Islet of Langerhans (tissue), 1 donor: Measurements from ENCODE around the gene MAN2B2.
"Not testable (repeated sequence)": the region's sequence is repeated elsewhere in the genome, so short reads cannot be mapped to it uniquely, and the experiment has no call there.

Experiments
- FAIRE-seq: peaks from one replicate; lab custom pipeline; 2011; peaks lifted over from hg19 to GRCh38; lab: Jason Lieb, UNC

Gene MAN2B2

DNA sequence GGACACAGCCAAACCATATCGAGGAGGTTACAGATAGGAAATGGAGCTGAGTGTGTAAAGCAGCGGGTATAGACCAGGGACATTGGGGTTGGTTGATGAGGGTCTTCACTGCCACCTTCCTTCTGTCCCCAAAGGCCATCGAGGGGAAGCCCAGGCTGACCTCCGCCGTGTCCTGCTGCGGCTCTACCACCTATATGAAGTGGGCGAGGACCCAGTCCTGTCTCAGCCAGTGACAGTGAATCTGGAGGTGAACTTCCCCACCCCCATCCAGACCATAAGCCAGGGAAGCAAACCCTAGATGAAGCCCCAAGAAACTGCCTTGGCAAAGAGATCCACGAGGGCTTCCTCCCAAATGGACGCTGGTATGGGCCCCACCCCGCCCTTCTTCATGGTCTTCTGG lies 42.3 kb downstream of the MAN2B2 start:
- no peak for FAIRE-seq

DNA sequence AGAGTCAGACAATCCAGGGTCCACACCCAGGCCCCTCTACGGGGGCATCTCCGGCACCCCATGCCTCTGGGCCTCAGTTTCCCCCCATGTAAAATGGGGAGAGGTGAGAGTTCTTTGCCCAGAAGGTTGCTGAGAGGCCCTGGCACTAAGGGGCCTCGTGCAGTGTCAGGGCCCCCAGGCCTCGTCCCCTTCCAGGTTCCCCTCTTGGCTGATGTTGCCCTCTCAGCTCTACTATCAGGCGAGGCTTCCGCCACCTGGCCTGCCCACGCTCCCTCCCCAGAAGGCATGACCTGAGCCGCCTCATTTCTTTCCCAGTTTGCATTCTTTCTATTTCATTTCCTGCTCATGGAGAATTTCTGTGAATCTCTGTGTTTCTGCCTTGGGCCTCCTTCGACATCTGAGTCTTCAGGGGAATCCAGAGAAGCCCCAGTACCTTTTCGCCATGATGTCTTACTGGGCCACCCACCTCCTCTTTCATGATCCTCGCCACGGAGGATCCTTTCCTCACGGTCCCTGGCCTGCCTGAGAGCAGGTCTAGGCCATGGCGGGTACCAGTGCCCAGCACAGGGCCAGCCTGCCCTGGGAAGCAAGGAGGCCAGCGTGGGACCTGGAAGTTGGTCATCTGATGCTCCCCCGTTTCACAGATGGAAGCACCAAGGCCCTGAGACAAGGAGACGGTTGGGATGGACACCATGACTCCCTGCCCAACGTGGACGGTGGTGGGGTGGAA lies 43.6 kb downstream of the MAN2B2 start:
- FAIRE-seq, result no peak

GRCh38 chr4:6619116-6619465 lies 44.1 kb downstream of the MAN2B2 start:
- FAIRE-seq, result no peak

DNA sequence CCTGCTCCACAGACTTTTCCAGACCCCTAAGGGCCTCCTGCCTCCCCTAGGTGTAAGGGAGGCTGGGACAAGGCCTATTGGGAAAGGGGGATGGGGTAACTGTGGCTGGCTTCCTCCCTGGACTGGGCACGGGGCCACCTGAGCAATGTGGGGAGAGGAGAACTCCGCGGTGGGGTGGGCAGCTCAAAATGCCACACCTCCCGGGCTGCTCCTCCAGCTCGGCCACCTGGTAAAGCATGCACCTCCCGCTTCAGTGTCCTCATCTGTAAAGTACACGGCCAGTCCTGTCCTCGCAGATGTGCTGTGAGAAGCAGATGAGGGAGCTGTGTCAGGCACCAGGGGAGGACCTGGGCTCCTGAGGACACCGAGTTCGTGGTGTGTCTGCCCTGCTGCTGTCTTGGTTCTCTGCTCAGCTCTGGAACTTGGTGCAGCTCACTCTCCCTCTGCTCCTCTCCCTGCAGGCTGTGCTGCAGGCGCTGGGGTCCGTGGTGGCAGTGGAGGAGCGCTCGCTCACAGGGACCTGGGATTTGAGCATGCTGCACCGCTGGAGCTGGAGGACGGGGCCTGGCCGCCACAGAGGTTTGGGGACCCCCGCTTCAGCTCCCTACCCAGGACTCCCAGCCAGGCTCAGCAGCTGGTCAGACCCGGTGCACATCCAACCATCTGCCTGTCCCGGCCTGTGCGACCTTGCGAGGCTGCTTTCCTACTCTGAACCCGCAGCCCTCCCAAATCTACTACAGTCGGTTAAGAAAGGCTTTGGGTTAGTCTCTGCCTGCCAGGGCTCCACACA lies 44.7 kb downstream of the MAN2B2 start:
- FAIRE-seq, result no peak

- FAIRE-seq, result no peak
Observed at GRCh38 chr4:6620296-6620695, 45.3 kb downstream of the MAN2B2 start.

DNA sequence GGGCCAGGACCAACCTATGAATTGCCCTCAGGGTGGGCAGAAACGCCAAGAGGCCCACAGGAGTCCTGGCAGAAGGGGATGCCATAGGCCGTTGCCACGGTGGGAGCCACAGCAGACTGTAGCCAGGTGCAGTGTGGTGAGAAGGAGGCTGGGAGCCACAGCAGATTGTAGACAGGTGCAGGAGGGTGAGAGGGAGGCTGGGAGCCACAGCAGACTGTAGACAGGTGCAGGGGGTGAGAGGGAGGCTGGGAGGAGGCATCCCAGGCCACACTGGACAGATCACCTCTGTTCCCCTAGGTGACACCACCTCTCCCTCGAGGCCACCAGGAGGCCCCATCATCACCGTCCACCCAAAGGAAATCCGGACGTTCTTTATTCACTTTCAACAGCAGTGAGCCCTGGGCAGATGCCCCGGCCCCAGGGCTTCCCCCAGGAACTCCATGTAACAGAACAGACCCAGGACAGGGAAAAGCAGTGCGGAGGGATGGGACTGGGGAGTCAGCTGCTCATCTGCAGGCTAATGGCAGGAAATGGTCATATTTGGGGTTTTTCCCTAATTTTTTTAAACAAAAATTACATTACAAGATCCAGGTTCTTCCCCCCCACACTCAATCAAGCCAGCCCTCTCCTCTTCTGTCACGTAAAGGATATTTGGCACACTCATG lies 46.0 kb downstream of the MAN2B2 start:
- FAIRE-seq, result no peak

DNA sequence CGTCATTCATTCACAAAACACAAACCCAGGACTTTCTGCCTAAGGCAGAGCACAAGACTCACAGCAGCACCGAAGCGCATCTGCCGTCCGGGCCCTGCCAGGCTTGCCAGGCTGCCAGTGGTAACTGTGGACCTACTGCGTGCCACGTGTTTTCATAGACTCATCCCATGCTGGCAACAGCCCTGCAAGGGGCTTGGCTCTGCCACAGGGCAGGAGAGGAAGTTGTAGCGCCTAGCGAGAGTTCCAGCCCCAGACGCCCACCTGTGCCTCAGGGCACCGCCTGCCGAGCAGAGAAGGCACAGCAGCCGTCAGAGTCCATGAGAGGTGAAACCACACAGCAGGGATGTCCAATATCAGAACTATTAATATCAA lies 46.6 kb downstream of the MAN2B2 start:
- FAIRE-seq, result no peak

DNA sequence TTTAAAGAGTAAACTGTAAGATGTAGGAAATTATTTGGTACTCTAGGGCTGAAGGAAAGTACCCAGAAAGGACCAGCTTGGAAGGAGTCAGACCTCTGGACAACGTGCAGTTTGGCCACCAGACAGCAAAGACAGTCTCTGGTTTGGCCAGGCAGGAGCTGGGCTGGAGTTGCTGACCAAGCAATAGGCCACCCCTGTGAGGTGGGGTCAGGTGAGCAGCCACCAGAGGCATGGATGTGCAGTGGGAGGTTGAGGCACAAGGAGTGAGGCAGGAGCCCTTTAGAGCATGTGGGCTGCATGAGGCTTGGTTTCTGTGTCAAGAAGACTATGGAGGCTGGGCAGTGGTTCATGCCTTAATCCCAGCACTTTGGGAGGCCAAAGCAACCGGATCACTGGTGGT lies 47.8 kb downstream of the MAN2B2 start:
- no peak for FAIRE-seq

DNA sequence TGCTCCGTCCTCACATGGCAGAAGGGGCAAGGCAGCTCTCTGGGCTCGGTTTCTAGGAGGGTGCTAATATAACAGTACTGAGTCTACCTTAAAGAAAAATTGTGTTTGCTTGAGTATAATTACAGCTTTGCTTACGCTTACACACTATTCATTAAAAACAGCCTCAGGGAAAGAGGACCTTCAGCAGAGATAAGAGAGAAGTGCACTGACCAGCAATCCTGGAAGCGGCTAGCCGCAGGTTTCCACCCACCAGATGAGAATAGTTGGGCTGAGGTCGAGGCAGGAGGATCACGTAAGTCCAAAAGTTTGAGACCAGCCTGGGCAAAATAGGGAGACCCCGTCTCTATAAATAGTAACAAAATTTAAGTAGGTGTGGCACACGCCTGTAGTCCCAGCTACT lies 50.3 kb downstream of the MAN2B2 start:
- no peak for FAIRE-seq

DNA sequence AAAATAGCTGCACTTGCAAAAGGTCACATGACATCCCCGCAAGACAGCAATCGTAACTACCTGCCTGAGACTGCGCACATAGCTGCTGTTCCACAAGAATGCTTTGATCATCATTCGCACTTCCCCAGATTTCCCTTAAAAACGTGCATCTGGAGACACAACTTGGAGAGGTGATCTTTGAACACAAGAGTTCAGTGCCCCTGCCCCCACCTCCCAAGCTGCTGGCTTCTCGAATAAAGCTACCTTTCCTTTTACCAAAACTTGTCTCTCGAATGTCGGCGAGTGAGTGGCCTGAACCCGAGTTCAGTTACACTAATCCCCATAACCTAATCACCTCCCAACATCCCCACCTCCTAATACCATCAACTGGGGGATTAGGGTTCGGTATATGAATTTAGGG lies 51.1 kb downstream of the MAN2B2 start:
- no peak for FAIRE-seq

DNA sequence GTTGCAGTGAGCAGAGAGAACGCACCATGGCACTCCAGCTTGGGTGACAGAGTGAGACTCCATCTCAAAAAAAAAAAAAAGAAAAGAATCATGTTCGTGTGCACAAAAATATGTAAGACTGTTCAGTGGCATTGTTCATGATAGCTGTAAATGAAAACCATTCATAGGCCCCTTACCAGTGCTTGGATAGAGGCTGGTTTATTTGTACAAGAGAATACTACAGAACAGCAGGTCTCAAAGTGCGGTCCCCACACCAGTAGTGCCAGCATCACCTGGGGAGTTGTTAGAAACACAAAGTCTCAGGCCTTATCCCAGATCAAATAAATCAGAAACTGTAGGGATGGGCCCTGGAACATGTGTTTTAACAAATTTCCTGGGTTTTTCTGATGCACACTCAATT lies 52.8 kb downstream of the MAN2B2 start:
- FAIRE-seq, result no peak

DNA sequence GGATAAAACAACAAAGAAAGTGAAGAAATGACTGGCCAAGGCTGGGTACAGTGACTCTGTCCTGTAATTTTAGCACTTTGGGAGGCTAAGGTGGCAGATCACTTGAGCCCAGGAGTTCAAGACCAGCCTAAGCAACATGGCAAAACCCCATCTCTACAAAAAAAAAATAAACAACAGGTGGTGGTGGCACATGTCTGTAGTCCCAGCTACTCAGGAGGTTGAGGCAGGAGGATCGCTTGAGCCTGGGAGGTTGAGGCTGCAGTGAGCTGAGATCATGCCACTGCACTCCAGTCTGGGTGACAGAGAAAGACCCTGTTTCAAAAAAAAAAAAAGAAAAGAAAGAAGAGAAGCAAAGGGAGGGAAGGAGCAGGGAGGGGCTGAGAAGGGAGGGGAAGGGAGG lies 53.5 kb downstream of the MAN2B2 start:
- not testable (repeated sequence) for FAIRE-seq

DNA sequence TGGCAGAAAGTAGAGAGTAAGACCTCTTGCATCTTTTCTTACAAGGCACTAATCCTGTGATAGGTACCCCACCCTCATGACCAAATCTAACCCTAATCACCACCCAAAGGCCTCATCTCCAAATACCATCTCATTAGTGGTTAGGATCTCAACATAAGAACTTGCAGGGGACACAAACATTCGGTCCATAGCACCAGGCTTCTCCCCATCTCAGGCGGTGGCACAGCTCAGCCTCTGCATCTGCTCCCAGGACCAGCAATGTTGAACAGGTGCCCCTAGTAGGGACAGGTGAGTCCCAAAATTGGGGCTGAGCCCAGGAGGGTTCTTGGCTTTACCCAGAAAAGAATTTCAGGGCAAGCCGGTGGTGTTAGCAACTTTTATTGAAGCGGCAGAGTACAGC lies 57.1 kb downstream of the MAN2B2 start:
- no peak for FAIRE-seq

DNA sequence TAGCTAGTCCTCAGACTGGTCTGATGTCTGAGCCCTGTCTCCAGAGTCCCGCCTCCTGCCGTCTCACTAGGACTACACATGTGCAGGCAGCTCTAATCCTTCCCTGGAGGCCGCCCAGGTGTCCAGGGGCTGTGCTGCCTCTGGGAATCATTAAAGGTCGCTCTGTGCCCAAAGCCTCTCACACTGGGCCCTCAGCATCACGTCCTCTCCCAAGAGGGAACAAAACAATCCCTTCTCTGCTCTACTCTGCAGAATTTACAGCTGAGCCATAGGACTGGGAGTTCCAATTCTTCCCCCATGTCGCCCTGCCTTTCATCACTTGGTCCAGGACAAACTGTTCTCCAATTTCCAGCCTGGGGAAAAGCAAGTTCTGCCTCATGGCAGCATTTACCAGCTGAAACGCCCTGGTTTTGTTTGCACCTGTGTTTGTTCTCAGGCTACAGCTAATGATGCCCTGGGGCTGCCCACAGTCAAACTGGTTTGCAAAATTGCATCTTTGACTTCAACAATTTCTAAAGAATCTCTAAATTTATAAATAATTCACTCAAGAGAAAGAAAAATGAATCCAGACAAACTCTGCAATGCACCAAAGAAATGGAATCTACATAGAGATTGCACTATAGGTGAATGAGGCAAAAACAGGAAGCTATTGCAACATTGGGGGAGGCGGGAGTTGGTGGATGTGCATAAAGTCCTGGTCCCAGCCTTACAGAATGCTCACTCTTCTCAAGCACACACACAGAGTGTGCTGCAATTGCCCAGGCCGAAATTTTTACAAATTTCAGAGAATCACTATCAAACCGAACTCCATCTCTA lies 58.3 kb downstream of the MAN2B2 start:
- no peak for FAIRE-seq

- no peak for FAIRE-seq
Observed at GRCh38 chr4:6634746-6635145, 59.8 kb downstream of the MAN2B2 start.

DNA sequence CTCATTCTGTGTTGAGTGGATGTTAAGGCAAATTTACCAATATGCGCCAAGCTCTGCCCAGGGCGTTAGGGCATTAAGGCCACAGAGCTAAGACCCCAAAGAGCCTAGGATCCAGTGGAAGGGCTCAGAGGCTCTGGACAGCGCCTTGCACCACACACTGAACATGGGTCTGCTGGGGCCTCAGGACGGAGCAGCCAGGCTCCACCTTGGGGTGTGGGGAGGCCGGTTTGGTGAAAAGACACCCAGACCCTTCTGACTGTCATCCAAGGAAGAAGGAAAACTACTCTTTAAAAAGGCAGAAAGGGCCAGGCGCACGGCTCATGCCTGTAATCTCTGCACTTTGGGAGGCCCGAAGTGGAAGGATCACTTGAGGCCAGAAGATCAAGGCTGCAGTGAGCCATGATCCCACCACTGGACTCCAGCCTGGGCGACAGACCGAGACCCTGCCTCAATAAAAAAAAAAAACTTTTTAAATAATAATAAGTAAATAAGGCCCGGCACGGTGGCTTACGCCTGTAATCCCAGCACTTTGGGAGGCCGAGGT lies 64.2 kb downstream of the MAN2B2 start:
- FAIRE-seq, result no peak

GRCh38 chr4:6640292-6641163 lies 65.5 kb downstream of the MAN2B2 start, which contains the start of gene MRFAP1:
TSS of gene MRFAP1 (plus strand) at chr4:6640685. CDS start at chr4:6640863, 178 bp downstream.
- FAIRE-seq, result no peak

GRCh38 chr4:6641164-6641970 lies 66.4 kb downstream of the MAN2B2 start:
- FAIRE-seq, result no peak

- FAIRE-seq, result no peak
Observed at GRCh38 chr4:6641971-6642320, 67.0 kb downstream of the MAN2B2 start.

DNA sequence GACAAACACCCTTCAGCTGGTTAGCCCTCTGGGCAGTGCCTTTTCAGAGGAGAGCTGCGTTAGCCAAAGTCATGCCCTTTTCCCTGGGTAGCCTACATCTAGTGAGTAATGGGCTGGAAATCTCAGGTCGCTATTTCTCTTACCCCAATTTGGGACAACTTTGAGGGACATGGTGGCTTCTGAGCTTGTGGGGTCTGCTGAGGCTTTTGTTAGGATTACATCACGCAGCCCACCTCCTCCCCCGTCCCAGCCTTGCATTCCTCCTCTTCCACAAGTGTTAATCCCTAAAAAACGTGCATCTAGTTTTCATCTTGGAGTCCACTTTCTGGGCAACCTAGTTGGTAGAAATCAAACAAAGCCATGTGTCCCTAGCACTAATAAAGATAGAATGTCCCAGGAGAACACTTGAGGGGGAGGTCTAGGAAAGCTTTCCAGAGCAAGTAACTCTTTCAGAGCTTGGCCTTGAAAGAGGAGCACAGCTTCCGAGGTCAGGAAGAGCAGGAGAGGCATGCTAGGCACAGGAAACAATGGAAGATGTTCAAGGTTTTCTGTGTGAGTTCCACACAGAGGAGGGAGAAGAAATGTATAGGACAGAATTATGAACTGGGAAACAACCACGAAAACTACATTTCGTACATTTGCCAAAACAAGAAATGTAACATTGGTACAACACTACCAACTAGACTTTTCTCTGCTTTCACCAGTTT lies 68.3 kb downstream of the MAN2B2 start:
- no peak for FAIRE-seq
